Measurements from ENCODE around the gene KRTAP2-3. TPM values are rescaled to one million over a fixed set of nuclear protein-coding genes. Genes with fewer than 3 reads are reported as not detected.

Gene KRTAP2-3
- total RNA-seq, 1 experiment from 2014 or later = not detected

DNA sequence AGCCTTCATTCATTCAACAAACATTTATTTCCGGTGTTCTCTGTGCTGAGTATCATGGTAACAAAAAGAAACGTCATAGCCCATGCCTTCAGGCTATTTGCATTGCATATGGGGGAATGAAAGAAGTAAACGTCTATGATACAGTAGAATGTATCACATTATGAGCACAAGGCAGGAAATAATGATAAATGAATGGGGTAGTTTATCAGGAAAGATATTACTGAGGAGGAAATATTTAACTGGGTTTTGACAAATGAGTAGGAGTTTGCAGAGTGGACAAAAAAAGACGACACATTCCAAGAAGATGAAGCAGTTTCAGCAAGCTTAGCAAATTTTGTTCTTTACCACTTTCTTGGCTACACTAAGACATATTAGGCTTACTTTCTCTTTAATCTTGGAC is 22.7 kb upstream of the KRTAP2-3 start:
- POLR2A ChIA-PET = no interaction called here
- intact Hi-C loops (cut with micrococcal nuclease) = no loop called here
- H3K27me3 Mint-ChIP-seq (ENCODE audit: insufficient read depth, unreplicated experiment) = no peaks in the 10 kb centered on the region
- H3K9me3 Mint-ChIP-seq (ENCODE audit: unreplicated experiment) = no peaks in the 10 kb centered on the region
- H3K4me1 Mint-ChIP-seq (ENCODE audit: insufficient read depth, unreplicated experiment) = peaks cover 16% of the 10 kb centered on the region
- CTCF ChIA-PET = no interaction called here
- TF ChIP-seq, protein P1, sequence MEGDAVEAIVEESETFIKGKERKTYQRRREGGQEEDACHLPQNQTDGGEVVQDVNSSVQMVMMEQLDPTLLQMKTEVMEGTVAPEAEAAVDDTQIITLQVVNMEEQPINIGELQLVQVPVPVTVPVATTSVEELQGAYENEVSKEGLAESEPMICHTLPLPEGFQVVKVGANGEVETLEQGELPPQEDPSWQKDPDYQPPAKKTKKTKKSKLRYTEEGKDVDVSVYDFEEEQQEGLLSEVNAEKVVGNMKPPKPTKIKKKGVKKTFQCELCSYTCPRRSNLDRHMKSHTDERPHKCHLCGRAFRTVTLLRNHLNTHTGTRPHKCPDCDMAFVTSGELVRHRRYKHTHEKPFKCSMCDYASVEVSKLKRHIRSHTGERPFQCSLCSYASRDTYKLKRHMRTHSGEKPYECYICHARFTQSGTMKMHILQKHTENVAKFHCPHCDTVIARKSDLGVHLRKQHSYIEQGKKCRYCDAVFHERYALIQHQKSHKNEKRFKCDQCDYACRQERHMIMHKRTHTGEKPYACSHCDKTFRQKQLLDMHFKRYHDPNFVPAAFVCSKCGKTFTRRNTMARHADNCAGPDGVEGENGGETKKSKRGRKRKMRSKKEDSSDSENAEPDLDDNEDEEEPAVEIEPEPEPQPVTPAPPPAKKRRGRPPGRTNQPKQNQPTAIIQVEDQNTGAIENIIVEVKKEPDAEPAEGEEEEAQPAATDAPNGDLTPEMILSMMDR (IDR thresholded peaks at IDR 0.05; ENCODE audit: unreplicated experiment) = no peak
- BruUV-seq (replicated peaks) = no TSS peak
- no peak overlapping the region for H3K27ac Mint-ChIP-seq (ENCODE audit: low read depth, unreplicated experiment)
- H3K4me3 Mint-ChIP-seq (ENCODE audit: unreplicated experiment) = no peak overlapping the region
- no peaks in the 10 kb centered on the region for H3K36me3 Mint-ChIP-seq (ENCODE audit: insufficient read depth, unreplicated experiment)
- DNase-seq (ENCODE audit: unreplicated experiment) = peak; percentile 33

DNA sequence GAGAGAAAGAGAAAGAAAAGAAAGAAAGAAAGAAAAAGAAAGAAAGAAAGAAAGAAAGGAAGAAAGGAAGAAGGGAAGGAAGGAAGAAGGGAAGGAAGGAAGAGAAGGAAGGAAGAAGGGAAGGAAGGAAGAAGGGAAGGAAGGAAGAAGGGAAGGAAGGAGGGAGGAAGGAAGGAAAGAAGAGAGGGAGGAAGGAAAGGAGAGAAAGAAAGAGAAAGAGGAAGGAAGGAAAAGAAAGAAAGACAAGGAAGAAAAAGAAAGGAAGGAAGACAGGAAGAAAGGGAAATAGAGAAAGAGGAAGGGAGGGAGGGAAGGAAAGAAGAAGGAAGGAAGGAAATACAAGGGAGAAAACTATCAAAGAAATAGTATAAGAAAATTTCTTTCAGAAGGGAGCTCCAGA is 16.9 kb upstream of the KRTAP2-3 start:
- Mint-ChIP-seq H3K27me3 (ENCODE audit: insufficient read depth, unreplicated experiment) (peaks cover 8% of the 10 kb centered on the region), H3K4me1 (ENCODE audit: insufficient read depth, unreplicated experiment) (no peaks in the 10 kb centered on the region), H3K27ac (ENCODE audit: low read depth, unreplicated experiment) (no peak overlapping the region), H3K36me3 (ENCODE audit: insufficient read depth, unreplicated experiment) (no peaks in the 10 kb centered on the region), H3K9me3 (ENCODE audit: unreplicated experiment) (no peaks in the 10 kb centered on the region), H3K4me3 (ENCODE audit: unreplicated experiment) (no peak overlapping the region)
- ChIA-PET CTCF (no interaction called here), POLR2A (no interaction called here)
- no peak for DNase-seq (ENCODE audit: unreplicated experiment)
- BruUV-seq (replicated peaks) = no TSS peak
- intact Hi-C loops (cut with micrococcal nuclease) = no loop called here
- TF ChIP-seq, protein P1 (IDR thresholded peaks at IDR 0.05; ENCODE audit: unreplicated experiment) = no peak

- no peak overlapping the region for H3K27ac Mint-ChIP-seq (ENCODE audit: low read depth, unreplicated experiment)
- POLR2A ChIA-PET = no interaction called here
- CTCF ChIA-PET = no interaction called here
- BruUV-seq (replicated peaks) = no TSS peak
- H3K36me3 Mint-ChIP-seq (ENCODE audit: insufficient read depth, unreplicated experiment) = no peaks in the 10 kb centered on the region
- peaks cover 8% of the 10 kb centered on the region for H3K27me3 Mint-ChIP-seq (ENCODE audit: insufficient read depth, unreplicated experiment)
- no peaks in the 10 kb centered on the region for H3K4me1 Mint-ChIP-seq (ENCODE audit: insufficient read depth, unreplicated experiment)
- intact Hi-C loops (cut with micrococcal nuclease) = no loop called here
- DNase-seq (ENCODE audit: unreplicated experiment) = no peak
- H3K4me3 Mint-ChIP-seq (ENCODE audit: unreplicated experiment) = no peak overlapping the region
- TF ChIP-seq, protein P1 (IDR thresholded peaks at IDR 0.05; ENCODE audit: unreplicated experiment) = no peak
- H3K9me3 Mint-ChIP-seq (ENCODE audit: unreplicated experiment) = no peaks in the 10 kb centered on the region
These were observed 13.8 kb upstream of the KRTAP2-3 start for GRCh38 chr17:41073676-41074075.

GRCh38 chr17:41071606-41072360 is 11.9 kb upstream of the KRTAP2-3 start:
- H3K27me3 Mint-ChIP-seq (ENCODE audit: insufficient read depth, unreplicated experiment) = peaks cover 8% of the 10 kb centered on the region
- no peak overlapping the region for H3K4me3 Mint-ChIP-seq (ENCODE audit: unreplicated experiment)
- CTCF ChIA-PET = interaction anchor here (0.6 kb wide), 1 partner anchor 478 kb away, joined by 4 read pairs; no protein-coding TSS in a partner anchor
- H3K9me3 Mint-ChIP-seq (ENCODE audit: unreplicated experiment) = no peaks in the 10 kb centered on the region
- TF ChIP-seq, protein P1 (IDR thresholded peaks at IDR 0.05; ENCODE audit: unreplicated experiment) = no peak
- intact Hi-C loops (cut with micrococcal nuclease) = no loop called here
- no peaks in the 10 kb centered on the region for H3K36me3 Mint-ChIP-seq (ENCODE audit: insufficient read depth, unreplicated experiment)
- POLR2A ChIA-PET = interaction anchor here (0.6 kb wide), 1 partner anchor 528 kb away, joined by 3 read pairs; no protein-coding TSS in a partner anchor
- BruUV-seq (replicated peaks) = no TSS peak
- no peak for DNase-seq (ENCODE audit: unreplicated experiment)
- no peak overlapping the region for H3K27ac Mint-ChIP-seq (ENCODE audit: low read depth, unreplicated experiment)
- no peaks in the 10 kb centered on the region for H3K4me1 Mint-ChIP-seq (ENCODE audit: insufficient read depth, unreplicated experiment)
